GM21737 (cell line): ENCODE results near the gene NSD2.
"Not testable (repeated sequence)": the region's sequence is repeated elsewhere in the genome, so short reads cannot be mapped to it uniquely, and the experiment has no call there.

ENCODE experiments used
- ATAC-seq: cut with Tn5 transposase; IDR thresholded peaks from one replicate; pipeline ENCODE4 v1.9.1; 2021; ENCODE audit warnings: mild to moderate bottlenecking, moderate library complexity; ENCODE audit not compliant: unreplicated experiment

NSD2 gene

DNA sequence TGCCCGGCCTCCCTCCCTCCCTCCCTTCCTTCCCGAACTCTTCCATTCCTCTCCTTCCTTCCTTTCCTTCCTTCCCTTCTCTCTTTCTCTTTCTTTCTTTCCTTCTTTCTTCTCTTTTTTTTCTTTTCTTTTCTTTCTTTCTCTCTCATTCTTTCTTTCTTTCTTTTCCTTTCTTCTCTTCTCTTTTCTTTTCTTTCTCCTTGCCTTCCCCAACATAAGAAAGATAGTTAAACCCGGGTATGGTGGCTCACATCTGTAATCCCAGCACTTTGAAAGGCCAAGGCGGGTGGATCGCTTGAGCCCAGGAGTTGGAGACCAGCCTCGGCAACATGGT lies 25.4 kb downstream of the NSD2 start:
- no peak for ATAC-seq

- no peak for ATAC-seq
Observed at GRCh38 chr4:1898007-1898406, 26.8 kb downstream of the NSD2 start.

GRCh38 chr4:1898681-1899080 lies 27.5 kb downstream of the NSD2 start:
- ATAC-seq = no peak

- no peak for ATAC-seq
Observed at GRCh38 chr4:1899149-1900086, 28.2 kb downstream of the NSD2 start.

GRCh38 chr4:1900087-1900433 lies 28.9 kb downstream of the NSD2 start:
- ATAC-seq = no peak

DNA sequence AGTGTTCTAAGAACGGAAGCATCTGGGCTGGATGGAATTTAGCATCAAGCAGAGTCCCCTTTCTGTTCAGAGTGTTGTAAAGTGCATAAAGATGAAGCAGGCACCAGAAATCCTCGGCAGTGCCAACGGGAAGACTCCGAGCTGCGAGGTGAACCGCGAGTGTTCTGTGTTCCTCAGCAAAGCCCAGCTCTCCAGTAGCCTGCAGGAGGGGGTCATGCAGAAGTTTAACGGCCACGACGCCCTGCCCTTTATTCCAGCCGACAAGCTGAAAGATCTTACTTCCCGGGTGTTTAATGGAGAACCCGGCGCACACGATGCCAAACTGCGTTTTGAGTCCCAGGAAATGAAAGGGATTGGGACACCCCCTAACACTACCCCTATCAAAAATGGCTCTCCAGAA lies 29.4 kb downstream of the NSD2 start:
- ATAC-seq = no peak

DNA sequence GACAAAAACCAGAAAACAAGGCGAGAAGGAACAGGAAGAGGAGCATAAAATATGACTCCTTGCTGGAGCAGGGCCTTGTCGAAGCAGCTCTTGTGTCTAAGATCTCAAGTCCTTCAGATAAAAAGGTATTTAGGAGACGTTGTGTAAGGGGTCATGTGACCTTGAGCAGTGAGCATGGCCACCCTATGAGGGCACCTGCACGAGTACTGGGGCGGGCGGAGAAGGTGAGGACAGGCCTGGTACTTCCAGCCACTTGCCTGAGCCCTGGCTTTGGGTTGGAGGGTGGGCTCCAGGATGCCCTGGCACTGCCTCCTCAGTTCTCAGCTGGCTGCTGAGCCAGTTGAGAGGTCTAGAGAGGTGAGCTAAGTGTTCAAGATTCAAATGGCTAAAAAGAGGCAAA lies 29.9 kb downstream of the NSD2 start:
- ATAC-seq = no peak

DNA sequence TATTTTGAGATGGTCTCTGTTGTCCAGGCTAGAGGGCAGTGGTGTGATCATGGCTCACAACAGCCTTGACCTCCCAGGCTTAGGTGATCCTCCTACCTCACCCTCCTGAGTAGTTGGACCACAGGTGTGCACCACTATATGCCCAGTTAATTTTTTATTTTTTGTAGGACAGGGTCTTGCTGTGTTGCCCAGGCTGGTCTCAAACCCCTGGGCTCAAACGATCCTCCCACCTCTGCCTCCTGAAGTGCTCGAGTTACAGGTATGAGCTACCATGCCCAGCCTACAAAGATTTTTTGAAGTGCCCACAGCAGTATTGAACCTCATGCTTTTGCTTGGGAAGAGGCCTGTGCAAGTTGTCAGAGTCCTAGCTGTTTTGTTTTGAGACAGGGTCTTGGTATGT lies 31.1 kb downstream of the NSD2 start:
- ATAC-seq = no peak

DNA sequence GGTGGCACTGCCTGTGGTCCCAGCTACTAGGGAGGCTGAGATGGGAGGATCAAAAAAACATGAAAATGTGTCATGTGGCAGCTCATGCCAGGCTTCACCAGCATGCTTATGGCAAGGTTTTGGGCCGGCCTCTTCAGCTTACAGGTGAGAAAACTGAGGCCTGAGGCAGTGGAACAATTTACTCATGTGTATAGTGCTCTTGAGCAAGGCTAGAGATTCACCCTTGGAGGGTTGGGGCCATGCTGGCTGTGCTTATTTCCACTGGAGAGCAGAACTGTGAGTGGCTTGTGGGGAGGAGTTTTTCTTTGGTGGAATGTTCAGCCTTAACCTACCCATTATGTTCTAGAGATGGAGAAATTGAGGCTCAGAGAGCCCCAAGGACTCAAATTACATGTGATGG lies 31.8 kb downstream of the NSD2 start:
- ATAC-seq = no peak

DNA sequence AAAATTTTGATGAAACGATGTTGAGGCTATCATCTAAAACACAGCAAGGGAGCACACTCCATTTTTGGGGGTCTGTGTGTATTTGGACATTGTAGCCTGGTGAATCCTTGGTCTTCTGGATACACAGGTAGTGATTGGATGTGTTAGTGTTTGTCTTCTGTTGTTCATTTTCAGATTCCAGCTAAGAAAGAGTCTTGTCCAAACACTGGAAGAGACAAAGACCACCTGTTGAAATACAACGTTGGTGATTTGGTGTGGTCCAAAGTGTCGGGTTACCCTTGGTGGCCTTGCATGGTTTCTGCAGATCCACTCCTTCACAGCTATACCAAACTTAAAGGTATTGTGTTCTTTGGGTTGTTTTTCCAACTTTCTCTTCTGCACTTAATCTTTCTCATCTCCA lies 32.8 kb downstream of the NSD2 start:
- ATAC-seq = no peak

GRCh38 chr4:1907848-1908525 lies 36.8 kb downstream of the NSD2 start:
- no peak for ATAC-seq

GRCh38 chr4:1909696-1910095 lies 38.5 kb downstream of the NSD2 start:
- not testable (repeated sequence) for ATAC-seq

DNA sequence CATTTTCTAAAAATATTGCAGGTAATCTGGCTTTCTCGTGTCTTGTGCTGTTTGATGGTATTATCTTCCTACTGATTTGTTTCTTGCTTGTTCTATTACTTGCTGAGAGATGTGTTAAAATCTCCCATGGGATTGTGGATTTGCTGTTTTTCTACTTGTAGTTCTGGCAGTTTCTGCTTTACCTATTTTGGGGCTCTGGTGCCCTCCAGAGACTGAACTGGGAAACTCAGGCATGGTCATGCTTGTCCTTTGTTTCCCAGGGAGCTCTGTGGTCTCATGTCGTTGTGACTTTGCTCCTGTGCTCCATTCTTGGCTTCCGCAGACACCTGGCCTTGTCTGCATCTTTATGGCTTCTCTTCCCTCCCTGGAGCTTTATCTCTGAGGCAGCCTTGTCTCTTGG lies 39.5 kb downstream of the NSD2 start:
- ATAC-seq = no peak

GRCh38 chr4:1911316-1911715 lies 40.1 kb downstream of the NSD2 start:
- not testable (repeated sequence) for ATAC-seq

- ATAC-seq = no peak
Observed at GRCh38 chr4:1922821-1923220, 51.6 kb downstream of the NSD2 start.

DNA sequence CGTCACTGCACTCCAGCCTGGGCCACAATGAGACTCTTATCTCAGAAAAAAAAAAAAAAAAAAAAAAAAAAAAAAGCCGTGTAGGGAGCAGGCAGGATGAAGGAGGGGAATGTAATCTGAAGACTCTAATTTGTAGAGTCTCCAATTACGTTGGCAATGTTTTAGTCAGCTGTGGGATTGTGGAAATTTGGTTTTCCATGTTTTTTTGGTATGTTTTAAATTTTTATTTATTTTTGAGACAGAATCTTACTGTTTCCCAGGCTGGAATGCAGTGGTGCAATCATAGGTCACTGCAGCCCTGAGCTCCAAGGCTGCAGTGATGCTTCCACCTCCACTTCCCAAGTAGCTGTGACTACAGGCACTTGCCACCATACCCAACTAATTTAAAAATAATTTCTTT lies 56.5 kb downstream of the NSD2 start:
- ATAC-seq = no peak

DNA sequence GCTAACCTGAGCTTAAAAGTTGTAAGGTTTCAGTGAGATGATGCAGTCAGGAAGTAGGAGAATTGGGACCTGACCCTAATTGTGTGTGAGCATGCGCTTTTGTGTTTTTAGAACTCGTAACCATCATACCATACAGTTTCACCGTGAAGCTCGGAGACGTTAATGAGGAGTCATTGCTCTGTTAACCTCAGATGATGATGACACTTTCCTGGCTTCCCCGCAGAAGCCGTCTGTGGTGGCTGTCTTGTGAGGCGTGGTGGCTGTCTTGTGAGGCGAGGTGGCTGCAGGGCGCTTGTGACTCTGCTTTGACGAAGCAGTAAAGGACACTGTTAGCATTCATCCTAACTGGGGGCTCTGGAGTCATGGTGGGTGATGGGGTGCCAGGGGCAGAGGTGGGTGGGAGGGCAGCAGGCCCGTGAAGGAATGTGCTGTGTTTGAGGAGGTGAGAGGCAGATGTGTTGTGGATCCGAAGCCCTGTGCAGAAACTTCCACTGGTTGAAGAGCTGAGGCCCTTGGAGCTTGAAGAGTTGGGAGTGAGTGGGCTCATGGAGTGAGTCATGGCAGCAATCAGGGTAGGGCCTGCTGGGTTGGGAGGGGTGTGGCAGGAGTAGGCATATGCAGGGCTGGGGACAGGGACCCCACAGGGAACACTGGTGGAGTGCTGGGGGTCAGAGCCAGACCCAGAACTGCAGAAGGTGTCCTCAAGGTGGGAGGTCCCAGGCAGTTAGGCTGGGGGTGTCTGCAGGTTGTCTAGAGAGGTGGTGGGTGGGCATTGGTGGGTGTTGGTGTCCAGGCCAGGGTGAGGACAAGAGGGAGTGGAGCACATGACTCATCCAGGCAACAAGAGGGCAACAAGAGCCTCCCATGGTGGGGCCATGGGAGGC lies 57.4 kb downstream of the NSD2 start:
- ATAC-seq = no peak

- ATAC-seq = no peak
Observed at GRCh38 chr4:1932736-1933135, 61.5 kb downstream of the NSD2 start.

GRCh38 chr4:1933700-1934099 lies 62.5 kb downstream of the NSD2 start:
- ATAC-seq = no peak

GRCh38 chr4:1937550-1937949 lies 66.4 kb downstream of the NSD2 start:
- no peak for ATAC-seq

GRCh38 chr4:1938027-1938426 lies 66.8 kb downstream of the NSD2 start:
- no peak for ATAC-seq
